WTC11 (cell line): ENCODE measurements around the gene ERBB4.

ENCODE experiments used
- ELF4 ChIP-seq: sonication (generic); formaldehyde crosslinking; IDR thresholded peaks from 2 replicates; pipeline ENCODE4 v1.8.1; 2022; ENCODE audit warnings: low read depth, mild to moderate bottlenecking, moderate library complexity, missing genetic modification reagents
- FOXK1 ChIP-seq: sonication (generic); formaldehyde crosslinking; IDR thresholded peaks from 2 replicates; pipeline ENCODE4 v1.8.0; 2022; ENCODE audit warnings: mild to moderate bottlenecking, moderate library complexity, missing genetic modification reagents
- KAT7 ChIP-seq: sonication (generic); formaldehyde crosslinking; IDR thresholded peaks from 2 replicates; pipeline ENCODE4 v1.8.1; 2023; ENCODE audit warnings: missing genetic modification reagents, mild to moderate bottlenecking, borderline replicate concordance
- NFYB ChIP-seq: sonication (generic); formaldehyde crosslinking; conservative IDR thresholded peaks from 2 replicates; pipeline ENCODE4 v1.8.0; 2022; ENCODE audit warnings: low read depth, missing genetic modification reagents
- NR2C2 ChIP-seq: sonication (generic); formaldehyde crosslinking; IDR thresholded peaks from 2 replicates; pipeline ENCODE4 v1.8.0; 2022; ENCODE audit warnings: mild to moderate bottlenecking, missing genetic modification reagents
- OVOL2 ChIP-seq: fragments of 250-450 bp; sonication (Bioruptor Pico); IDR thresholded peaks from 2 replicates; pipeline ENCODE4 v1.9.0; 2021; ENCODE audit warnings: mild to moderate bottlenecking, borderline replicate concordance
- ZNF232 ChIP-seq: sonication (generic); formaldehyde crosslinking; IDR thresholded peaks from 2 replicates; pipeline ENCODE4 v1.8.0; 2022; ENCODE audit warnings: mild to moderate bottlenecking, missing genetic modification reagents
- ZNF416 ChIP-seq: fragments of 250-450 bp; sonication (Bioruptor Pico); IDR thresholded peaks from 2 replicates; pipeline ENCODE4 v1.9.0; 2021; ENCODE audit warnings: mild to moderate bottlenecking, inconsistent platforms
- TF ChIP-seq, protein P1 (sequence below): fragments of 200-600 bp; IDR thresholded peaks from 2 replicates; pipeline ENCODE4 v1.8.0; 2022; ENCODE audit warnings: antibody characterized with exemption
- TF ChIP-seq, protein P2 (sequence below): sonication (generic); formaldehyde crosslinking; conservative IDR thresholded peaks from 2 replicates; pipeline ENCODE4 v1.8.1; 2022; ENCODE audit warnings: mild to moderate bottlenecking, missing genetic modification reagents
- TF ChIP-seq, protein P3 (sequence below): sonication (generic); formaldehyde crosslinking; IDR thresholded peaks from 2 replicates; pipeline ENCODE4 v1.8.0; 2023; ENCODE audit warnings: missing genetic modification reagents
- TF ChIP-seq, protein P4 (sequence below): sonication (generic); formaldehyde crosslinking; IDR thresholded peaks from 2 replicates; pipeline ENCODE4 v1.8.1; 2023; ENCODE audit warnings: mild to moderate bottlenecking, missing genetic modification reagents, borderline replicate concordance
- TF ChIP-seq, protein P5 (sequence below): sonication (generic); formaldehyde crosslinking; IDR thresholded peaks from 2 replicates; pipeline ENCODE4 v1.8.0; 2023; ENCODE audit warnings: mild to moderate bottlenecking, missing genetic modification reagents

DNA sequence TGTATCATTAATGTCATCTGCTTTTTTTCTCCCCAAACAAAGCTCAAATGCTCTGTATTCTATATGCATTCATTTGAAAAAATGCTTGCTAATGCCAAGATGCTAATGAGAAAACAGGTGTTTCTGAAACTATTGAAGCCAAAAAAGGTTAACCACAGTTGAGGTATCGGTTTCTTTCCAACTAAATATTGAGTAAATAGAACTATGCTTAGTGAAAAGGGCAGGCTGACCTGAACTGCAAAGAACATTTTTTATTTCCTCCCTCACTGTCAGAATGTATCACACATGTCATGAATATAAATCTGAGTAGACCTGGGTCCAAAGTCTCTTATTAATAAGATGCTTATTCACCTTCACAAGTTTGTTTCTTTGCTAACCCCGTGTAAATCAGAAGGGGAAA is 1115.6 kb downstream of the ERBB4 start:
- TF ChIP-seq, protein P1, sequence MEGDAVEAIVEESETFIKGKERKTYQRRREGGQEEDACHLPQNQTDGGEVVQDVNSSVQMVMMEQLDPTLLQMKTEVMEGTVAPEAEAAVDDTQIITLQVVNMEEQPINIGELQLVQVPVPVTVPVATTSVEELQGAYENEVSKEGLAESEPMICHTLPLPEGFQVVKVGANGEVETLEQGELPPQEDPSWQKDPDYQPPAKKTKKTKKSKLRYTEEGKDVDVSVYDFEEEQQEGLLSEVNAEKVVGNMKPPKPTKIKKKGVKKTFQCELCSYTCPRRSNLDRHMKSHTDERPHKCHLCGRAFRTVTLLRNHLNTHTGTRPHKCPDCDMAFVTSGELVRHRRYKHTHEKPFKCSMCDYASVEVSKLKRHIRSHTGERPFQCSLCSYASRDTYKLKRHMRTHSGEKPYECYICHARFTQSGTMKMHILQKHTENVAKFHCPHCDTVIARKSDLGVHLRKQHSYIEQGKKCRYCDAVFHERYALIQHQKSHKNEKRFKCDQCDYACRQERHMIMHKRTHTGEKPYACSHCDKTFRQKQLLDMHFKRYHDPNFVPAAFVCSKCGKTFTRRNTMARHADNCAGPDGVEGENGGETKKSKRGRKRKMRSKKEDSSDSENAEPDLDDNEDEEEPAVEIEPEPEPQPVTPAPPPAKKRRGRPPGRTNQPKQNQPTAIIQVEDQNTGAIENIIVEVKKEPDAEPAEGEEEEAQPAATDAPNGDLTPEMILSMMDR = no peak
- TF ChIP-seq ELF4 (CRISPR knock-in tag) = no peak
- TF ChIP-seq, protein P2, sequence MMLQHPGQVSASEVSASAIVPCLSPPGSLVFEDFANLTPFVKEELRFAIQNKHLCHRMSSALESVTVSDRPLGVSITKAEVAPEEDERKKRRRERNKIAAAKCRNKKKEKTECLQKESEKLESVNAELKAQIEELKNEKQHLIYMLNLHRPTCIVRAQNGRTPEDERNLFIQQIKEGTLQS = no peak
- no peak for TF ChIP-seq OVOL2 (CRISPR knock-in tag)
- TF ChIP-seq NFYB = no peak
- TF ChIP-seq, protein P3, sequence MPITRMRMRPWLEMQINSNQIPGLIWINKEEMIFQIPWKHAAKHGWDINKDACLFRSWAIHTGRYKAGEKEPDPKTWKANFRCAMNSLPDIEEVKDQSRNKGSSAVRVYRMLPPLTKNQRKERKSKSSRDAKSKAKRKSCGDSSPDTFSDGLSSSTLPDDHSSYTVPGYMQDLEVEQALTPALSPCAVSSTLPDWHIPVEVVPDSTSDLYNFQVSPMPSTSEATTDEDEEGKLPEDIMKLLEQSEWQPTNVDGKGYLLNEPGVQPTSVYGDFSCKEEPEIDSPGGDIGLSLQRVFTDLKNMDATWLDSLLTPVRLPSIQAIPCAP (CRISPR knock-in tag) = no peak
- no peak for TF ChIP-seq ZNF232 (CRISPR knock-in tag)
- TF ChIP-seq, protein P4, sequence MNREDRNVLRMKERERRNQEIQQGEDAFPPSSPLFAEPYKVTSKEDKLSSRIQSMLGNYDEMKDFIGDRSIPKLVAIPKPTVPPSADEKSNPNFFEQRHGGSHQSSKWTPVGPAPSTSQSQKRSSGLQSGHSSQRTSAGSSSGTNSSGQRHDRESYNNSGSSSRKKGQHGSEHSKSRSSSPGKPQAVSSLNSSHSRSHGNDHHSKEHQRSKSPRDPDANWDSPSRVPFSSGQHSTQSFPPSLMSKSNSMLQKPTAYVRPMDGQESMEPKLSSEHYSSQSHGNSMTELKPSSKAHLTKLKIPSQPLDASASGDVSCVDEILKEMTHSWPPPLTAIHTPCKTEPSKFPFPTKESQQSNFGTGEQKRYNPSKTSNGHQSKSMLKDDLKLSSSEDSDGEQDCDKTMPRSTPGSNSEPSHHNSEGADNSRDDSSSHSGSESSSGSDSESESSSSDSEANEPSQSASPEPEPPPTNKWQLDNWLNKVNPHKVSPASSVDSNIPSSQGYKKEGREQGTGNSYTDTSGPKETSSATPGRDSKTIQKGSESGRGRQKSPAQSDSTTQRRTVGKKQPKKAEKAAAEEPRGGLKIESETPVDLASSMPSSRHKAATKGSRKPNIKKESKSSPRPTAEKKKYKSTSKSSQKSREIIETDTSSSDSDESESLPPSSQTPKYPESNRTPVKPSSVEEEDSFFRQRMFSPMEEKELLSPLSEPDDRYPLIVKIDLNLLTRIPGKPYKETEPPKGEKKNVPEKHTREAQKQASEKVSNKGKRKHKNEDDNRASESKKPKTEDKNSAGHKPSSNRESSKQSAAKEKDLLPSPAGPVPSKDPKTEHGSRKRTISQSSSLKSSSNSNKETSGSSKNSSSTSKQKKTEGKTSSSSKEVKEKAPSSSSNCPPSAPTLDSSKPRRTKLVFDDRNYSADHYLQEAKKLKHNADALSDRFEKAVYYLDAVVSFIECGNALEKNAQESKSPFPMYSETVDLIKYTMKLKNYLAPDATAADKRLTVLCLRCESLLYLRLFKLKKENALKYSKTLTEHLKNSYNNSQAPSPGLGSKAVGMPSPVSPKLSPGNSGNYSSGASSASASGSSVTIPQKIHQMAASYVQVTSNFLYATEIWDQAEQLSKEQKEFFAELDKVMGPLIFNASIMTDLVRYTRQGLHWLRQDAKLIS = no peak
- no peak for TF ChIP-seq NR2C2
- TF ChIP-seq KAT7 (CRISPR knock-in tag) = no peak
- no peak for TF ChIP-seq ZNF416 (CRISPR knock-in tag)
- no peak for TF ChIP-seq FOXK1
- TF ChIP-seq, protein P5, sequence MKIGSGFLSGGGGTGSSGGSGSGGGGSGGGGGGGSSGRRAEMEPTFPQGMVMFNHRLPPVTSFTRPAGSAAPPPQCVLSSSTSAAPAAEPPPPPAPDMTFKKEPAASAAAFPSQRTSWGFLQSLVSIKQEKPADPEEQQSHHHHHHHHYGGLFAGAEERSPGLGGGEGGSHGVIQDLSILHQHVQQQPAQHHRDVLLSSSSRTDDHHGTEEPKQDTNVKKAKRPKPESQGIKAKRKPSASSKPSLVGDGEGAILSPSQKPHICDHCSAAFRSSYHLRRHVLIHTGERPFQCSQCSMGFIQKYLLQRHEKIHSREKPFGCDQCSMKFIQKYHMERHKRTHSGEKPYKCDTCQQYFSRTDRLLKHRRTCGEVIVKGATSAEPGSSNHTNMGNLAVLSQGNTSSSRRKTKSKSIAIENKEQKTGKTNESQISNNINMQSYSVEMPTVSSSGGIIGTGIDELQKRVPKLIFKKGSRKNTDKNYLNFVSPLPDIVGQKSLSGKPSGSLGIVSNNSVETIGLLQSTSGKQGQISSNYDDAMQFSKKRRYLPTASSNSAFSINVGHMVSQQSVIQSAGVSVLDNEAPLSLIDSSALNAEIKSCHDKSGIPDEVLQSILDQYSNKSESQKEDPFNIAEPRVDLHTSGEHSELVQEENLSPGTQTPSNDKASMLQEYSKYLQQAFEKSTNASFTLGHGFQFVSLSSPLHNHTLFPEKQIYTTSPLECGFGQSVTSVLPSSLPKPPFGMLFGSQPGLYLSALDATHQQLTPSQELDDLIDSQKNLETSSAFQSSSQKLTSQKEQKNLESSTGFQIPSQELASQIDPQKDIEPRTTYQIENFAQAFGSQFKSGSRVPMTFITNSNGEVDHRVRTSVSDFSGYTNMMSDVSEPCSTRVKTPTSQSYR (CRISPR knock-in tag) = no peak
